Smooth muscle cell of the brain vasculature (primary cell): ENCODE results near the gene AKR7A3.
"Not testable (repeated sequence)": the region's sequence is repeated elsewhere in the genome, so short reads cannot be mapped to it uniquely, and the experiment has no call there.

ENCODE experiments used
- DNase-seq: peaks from one replicate; pipeline ENCODE4 v3.0.0-alpha.2; 2012; ENCODE audit warnings: low read depth, low spot score

The AKR7A3 gene

DNA sequence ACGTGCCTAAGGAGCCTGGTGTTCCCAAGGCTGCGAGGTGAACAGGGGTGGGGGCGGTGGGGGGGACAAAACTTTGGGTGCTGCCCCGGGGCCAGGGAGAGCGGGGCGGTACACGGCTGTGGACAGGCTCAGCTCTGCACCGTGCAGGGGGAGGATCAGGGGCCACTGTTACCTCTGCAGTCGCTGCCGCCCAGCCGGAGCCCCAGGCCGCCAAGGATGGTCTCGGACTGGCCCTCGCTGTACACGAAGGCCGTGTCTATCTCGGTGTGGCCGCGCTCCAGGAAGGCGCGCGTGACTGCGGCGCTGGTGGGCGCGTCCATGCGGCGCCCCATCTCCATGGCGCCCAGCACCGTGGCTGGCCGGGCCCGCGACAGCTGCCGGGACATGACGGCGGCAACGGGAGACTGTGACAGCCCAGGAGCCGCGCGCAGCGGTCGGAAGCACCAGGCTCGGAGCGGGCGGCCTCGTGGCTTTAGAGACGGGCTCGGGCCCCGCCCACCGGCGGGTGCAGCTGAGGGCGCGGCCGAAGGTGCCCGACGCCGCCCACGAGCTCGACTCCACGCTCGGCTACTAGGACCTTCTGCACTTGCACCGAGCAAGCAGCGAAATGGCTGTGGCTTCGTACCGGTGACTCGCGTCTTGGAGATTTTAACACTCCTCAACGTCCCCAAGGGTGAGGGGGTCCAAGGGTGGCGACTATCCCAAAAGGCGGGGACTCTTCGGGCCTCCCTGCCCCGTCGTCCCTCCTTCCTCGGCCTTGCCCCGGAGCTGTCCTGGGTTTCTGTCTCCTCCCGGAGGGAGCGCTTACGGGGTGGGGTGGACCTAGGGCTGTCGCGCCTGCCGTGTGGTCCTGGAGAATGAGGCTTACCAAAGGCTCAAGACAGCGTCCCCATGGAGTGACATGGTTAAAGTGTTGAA is at the start of gene AKR7A3:
Gene AKR7A3 (minus strand): TSS at position 447 of the 918 bp plus-strand sequence. CDS start 61 bp downstream, at position 386.
- not testable (repeated sequence) for DNase-seq

DNA sequence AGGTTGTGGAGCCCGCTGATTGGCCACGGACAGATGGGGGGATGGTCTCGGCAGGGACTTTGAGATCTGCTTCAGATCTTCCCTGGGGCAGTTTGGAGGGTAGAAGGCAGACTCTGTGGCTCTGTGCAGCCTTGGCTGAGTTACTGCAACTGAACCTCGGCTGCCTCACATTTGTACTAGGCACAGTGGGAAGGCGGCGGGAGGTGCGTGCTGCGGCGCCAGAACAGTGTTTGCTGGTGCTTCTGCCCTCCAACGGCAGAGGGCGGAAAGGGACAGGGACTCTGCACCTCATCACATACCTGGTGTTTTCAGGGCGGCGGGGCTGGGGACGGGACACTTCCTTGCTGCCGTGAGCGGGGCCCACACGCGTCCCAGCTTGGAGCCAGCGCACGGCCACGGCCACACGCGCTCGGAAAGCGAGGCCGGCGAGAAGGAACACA is 49.8 kb upstream of the AKR7A3 start:
- DNase-seq = no peak

- no peak for DNase-seq
Measured at GRCh38 chr1:19337289-19337688, 48.7 kb upstream of the AKR7A3 start.

GRCh38 chr1:19336543-19336942 is 48.0 kb upstream of the AKR7A3 start:
- no peak for DNase-seq

DNA sequence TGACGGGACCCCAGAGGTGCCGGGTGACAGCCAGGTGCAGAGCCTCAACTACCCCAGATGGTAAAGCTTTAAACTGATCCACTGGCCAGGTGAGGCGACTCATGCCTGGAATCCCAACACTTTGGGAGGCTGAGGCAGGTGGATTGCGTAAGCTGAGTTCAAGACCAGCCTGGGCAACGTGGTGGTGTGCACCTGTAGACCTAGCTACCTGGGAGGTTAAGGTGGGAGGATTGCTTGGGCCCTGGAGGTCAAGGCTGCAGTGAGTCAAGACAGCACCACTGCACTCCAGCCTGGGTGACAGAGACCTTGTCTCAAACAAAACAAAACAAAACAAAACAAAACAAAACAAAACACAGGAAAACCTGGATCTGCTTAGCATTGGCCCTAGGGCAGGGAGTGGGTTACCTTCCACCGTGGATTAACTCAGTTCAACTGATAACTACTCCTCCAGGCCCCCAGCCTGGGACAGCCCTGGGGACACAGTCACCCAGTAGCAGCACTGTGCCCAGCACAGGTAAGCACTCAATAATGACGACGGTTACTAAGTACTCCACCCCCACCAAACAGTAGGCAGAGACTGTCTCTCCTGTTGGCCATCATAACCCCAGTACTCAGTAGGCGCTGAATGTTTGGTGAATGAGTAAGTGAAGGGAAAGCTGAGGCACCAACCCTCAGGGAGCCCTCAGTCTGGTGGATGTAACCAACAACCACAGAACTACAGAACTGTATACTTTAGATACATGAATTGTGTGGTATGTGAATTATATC is 45.2 kb upstream of the AKR7A3 start:
- no peak for DNase-seq

DNA sequence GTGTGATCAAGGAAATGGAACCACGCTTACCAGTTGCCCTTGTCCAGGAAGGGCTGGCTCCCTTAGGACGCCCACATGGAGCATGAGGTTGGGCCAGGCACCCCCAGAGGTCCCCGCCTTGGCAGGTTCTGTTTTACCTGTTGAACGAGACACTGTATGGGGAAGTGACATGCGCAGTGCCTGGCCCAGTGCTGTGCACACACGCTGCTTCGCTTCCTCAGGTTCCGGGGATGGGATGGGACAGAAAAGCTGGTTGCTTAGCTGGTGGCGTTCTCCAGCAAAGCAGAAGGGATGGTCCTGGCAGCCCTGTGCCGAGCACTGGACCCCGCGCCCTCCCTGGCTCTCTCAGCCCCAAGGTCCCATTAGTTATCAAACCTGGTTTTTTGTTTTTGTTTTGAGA is 44.3 kb upstream of the AKR7A3 start:
- no peak for DNase-seq

DNA sequence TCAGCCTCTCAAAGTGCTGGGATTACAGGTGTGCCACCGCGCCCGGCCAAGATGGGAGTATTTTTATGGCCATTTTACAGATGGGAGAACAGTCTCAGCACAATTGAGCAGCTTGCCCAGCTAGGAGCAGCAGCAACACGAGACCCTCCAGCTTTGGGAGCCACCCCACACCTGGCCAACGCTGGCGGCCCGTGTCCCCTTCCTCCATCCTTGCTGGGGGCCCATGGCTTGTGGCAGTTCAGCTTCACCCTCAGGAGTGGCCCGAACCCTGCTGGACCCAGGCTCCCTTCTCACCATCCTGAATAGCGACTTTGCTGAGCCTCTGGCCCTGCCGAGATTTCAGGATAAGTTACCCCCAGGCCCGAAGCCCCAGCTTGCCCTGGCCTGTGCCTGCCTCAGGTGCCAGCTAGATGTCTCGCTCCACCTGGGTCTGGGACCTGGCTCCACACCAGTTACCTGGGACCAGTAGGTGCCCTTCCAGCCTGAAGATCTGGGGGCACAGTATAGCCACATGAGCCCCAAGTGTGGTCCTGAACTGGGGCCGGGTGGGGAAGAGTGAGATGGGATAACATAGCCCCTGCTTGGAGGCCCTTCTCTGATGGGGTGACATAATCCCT is 42.8 kb upstream of the AKR7A3 start:
- no peak for DNase-seq

DNA sequence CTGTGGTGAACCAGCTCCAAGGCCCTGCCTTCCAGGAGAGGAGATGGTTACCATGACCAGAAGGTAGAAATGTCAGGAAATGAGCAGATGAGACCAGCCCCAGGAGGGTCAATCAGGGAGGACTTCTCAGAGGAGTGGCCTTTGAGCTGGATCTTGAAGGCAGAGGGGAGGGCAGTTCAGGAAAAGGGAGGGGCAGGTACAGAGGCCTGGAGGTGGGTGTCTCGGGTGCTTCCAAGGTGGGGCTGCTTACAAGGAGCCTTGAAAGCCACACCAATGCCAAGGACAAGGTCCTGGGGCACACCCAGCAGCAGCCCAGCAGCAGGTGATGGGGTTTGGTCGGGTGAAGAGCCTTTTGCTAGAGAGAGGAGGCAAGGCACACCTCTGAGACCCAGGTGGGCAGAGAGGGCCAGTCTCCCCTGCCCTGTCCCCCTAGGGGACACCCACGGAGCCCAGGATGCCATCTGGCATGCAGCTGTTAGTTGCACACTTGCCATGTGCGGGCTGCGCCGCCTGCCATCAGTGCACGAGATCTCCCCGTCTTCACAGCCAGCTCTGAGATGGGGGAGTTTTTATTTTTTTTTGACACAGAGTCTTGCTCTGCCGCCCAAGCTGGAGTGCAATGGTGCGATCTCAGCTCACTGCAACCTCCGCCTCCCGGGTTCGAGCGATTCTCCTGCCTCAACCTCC is 42.0 kb upstream of the AKR7A3 start:
- DNase-seq = no peak

DNA sequence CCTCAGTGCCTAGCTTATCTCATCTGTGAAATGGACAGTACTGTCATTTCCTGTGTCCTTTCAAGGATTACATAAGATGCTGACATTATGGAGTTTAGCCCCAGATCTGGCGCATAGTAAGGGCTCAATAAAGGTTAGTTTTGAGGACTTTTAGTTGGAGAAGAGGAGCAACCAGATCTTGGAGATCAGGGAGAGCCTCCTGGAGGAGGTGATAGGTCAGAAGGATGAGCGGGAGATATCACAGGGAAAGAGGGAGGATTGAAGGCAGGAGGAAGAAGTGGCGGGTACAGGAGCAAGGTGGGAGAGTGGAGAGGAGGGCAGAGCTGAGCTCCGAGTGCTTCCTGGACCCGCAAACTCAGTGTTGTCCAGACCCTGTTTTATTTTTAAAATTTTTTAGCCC is 41.0 kb upstream of the AKR7A3 start:
- DNase-seq = no peak

GRCh38 chr1:19329188-19329587 is 40.6 kb upstream of the AKR7A3 start:
- DNase-seq = no peak

DNA sequence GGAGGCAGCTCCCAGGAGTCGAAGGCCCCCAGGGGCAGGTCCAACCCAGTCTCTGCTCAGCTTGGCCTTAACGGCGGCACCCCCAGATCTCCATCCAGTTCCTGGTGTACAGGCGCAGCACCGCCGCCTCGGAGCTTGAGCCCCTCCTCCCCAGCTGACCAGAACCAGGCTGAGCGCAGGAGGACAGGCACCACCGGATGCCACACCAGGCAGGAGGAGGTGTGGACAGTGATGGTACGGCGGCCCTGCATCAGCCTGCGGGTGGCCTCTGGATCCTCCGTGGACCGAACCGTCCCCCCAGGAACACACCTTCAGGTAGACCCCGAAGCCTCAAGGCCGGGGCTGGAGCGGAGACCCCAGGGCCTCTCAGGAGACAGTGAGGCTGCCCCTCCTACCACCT is 39.9 kb upstream of the AKR7A3 start:
- no peak for DNase-seq

GRCh38 chr1:19327736-19328135 is 39.2 kb upstream of the AKR7A3 start:
- no peak for DNase-seq

- no peak for DNase-seq
Measured at GRCh38 chr1:19327301-19327700, 38.7 kb upstream of the AKR7A3 start.

GRCh38 chr1:19326748-19327065 is 38.1 kb upstream of the AKR7A3 start:
- no peak for DNase-seq

GRCh38 chr1:19325958-19326747 is 37.6 kb upstream of the AKR7A3 start:
- DNase-seq = no peak

DNA sequence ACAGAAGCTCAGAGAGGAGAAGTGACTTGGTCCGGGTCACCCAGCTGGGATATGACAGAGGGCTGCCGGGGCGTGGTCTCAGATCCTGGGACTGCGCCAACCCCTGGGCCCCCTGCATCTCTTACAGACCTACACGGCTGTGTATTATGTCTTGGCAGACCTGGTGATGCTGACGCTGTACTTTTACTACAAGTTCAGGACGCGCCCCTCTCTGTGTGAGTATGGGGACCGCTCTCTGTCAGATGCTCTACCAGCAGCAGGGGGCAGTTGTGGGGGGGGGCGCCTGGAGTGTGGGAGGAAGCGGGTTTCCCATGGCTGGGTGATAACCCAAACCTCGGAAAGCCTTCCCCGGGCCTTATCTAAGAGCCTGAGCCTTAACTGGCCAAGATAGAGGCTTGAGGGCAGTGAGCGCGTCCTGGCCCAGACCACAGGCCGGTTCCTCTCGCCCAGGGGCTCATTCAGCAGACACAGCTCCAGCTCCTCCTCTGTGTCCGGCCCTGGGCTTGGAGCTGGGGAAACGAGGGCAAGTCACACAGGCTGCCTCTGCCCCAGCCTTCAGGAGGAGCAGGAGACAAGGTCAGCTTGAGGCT is 36.9 kb upstream of the AKR7A3 start:
- DNase-seq = no peak

GRCh38 chr1:19324665-19324990 is 36.1 kb upstream of the AKR7A3 start:
- no peak for DNase-seq

GRCh38 chr1:19323987-19324664 is 35.6 kb upstream of the AKR7A3 start:
- no peak for DNase-seq

DNA sequence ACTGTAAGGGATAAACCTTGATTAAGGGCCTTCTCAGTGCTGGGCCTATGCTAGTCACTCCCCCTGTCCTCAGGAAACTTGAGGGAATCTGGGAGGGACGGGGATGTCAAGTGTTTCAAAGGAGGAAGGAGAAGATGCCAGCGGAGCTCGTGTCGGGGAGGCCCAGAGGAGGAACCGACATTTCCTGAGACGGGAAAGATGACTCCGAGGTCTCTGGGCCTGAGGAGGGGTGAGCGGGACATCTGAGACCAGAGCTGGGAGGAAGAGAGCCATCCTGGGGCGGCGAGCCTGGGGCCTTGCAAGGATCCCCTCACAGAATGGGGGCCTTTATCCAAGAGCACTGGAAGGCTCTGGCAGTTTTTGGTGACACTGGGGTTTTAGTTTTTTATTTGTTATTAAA is 33.9 kb upstream of the AKR7A3 start:
- no peak for DNase-seq

GRCh38 chr1:19321071-19321470 is 32.5 kb upstream of the AKR7A3 start:
- DNase-seq = no peak
